Activated naive CD4-positive, alpha-beta T cell treated with anti-CD3 and anti-CD28 coated beads, Interleukin-2, amount 50 U/mL, for 24 hours (primary cell): ENCODE results near the gene TCERG1L.
A peak's percentile ranks its signal among the peaks of the same experiment; 100 is the strongest.

Source experiments
- H3K27ac Mint-ChIP-seq: one replicate; pipeline ENCODE4 v1.8.0; 2021; ENCODE audit warnings: mild to moderate bottlenecking, mixed read lengths
- H3K27me3 Mint-ChIP-seq: one replicate; pipeline ENCODE4 v1.8.0; 2021; ENCODE audit warnings: mixed read lengths
- H3K36me3 Mint-ChIP-seq: one replicate; pipeline ENCODE4 v1.8.0; 2021; ENCODE audit warnings: mixed read lengths
- H3K4me1 Mint-ChIP-seq: one replicate; pipeline ENCODE4 v1.8.0; 2021; ENCODE audit warnings: mixed read lengths
- H3K4me3 Mint-ChIP-seq: one replicate; pipeline ENCODE4 v1.8.0; 2021; ENCODE audit warnings: mild to moderate bottlenecking, mixed read lengths
- H3K9me3 Mint-ChIP-seq: one replicate; pipeline ENCODE4 v1.8.0; 2021; ENCODE audit warnings: mixed read lengths

The TCERG1L gene

GRCh38 chr10:131311661-131312477 lies at the start of gene TCERG1L:
TCERG1L (minus strand) TSS chr10:131311721; CDS start chr10:131311635, 86 bp downstream.
- Mint-ChIP-seq H3K4me3 (peak within 1 kb of the TSS; percentile 52), H3K27me3 (peaks cover 35% of the 10 kb centered on the region)

GRCh38 chr10:131358741-131359442 lies 47.4 kb upstream of the TCERG1L start:
- no peak overlapping the region for H3K4me3 Mint-ChIP-seq
- H3K36me3 Mint-ChIP-seq: no peaks in the 10 kb centered on the region
- H3K4me1 Mint-ChIP-seq: no peaks in the 10 kb centered on the region
- peaks cover 5% of the 10 kb centered on the region for H3K9me3 Mint-ChIP-seq
- peaks cover 3% of the 10 kb centered on the region for H3K27me3 Mint-ChIP-seq
- H3K27ac Mint-ChIP-seq: no peak overlapping the region

More at GRCh38 chr10:131311661-131312477, at the start of gene TCERG1L:
- Mint-ChIP-seq H3K27ac (no peak within 1 kb of the TSS), H3K36me3 (peaks cover 1% of the 10 kb centered on the region), H3K9me3 (no peaks in the 10 kb centered on the region), H3K4me1 (peaks cover 5% of the 10 kb centered on the region)

- Mint-ChIP-seq H3K4me3 (no peak overlapping the region), H3K9me3 (peaks cover 5% of the 10 kb centered on the region), H3K27ac (no peak overlapping the region), H3K36me3 (no peaks in the 10 kb centered on the region), H3K4me1 (no peaks in the 10 kb centered on the region), H3K27me3 (peaks cover 2% of the 10 kb centered on the region)
Measured at GRCh38 chr10:131356442-131356841, 44.9 kb upstream of the TCERG1L start.

GRCh38 chr10:131355881-131356280 lies 44.4 kb upstream of the TCERG1L start:
- H3K27me3 Mint-ChIP-seq: peaks cover 2% of the 10 kb centered on the region
- no peak overlapping the region for H3K4me3 Mint-ChIP-seq
- peaks cover 5% of the 10 kb centered on the region for H3K9me3 Mint-ChIP-seq
- no peak overlapping the region for H3K27ac Mint-ChIP-seq
- H3K36me3 Mint-ChIP-seq: no peaks in the 10 kb centered on the region
- H3K4me1 Mint-ChIP-seq: no peaks in the 10 kb centered on the region

- Mint-ChIP-seq H3K9me3 (peaks cover 5% of the 10 kb centered on the region), H3K27me3 (no peaks in the 10 kb centered on the region), H3K4me3 (no peak overlapping the region), H3K36me3 (no peaks in the 10 kb centered on the region), H3K27ac (no peak overlapping the region), H3K4me1 (no peaks in the 10 kb centered on the region)
Measured at GRCh38 chr10:131355056-131355455, 43.5 kb upstream of the TCERG1L start.

- Mint-ChIP-seq H3K27me3 (no peaks in the 10 kb centered on the region), H3K27ac (no peak overlapping the region)
Measured at GRCh38 chr10:131354380-131354779, 42.9 kb upstream of the TCERG1L start.

GRCh38 chr10:131352765-131353290 lies 41.3 kb upstream of the TCERG1L start:
- Mint-ChIP-seq H3K4me1 (no peaks in the 10 kb centered on the region), H3K4me3 (no peak overlapping the region), H3K36me3 (no peaks in the 10 kb centered on the region), H3K9me3 (peaks cover 5% of the 10 kb centered on the region), H3K27ac (no peak overlapping the region), H3K27me3 (no peaks in the 10 kb centered on the region)

More at GRCh38 chr10:131354380-131354779, 42.9 kb upstream of the TCERG1L start:
- no peaks in the 10 kb centered on the region for H3K36me3 Mint-ChIP-seq
- H3K4me1 Mint-ChIP-seq: no peaks in the 10 kb centered on the region
- no peak overlapping the region for H3K4me3 Mint-ChIP-seq
- peaks cover 5% of the 10 kb centered on the region for H3K9me3 Mint-ChIP-seq

- Mint-ChIP-seq H3K9me3 (peaks cover 5% of the 10 kb centered on the region), H3K36me3 (no peaks in the 10 kb centered on the region), H3K4me1 (no peaks in the 10 kb centered on the region), H3K4me3 (no peak overlapping the region), H3K27me3 (no peaks in the 10 kb centered on the region), H3K27ac (no peak overlapping the region)
Measured at GRCh38 chr10:131350660-131351059, 39.1 kb upstream of the TCERG1L start.

- Mint-ChIP-seq H3K4me1 (no peaks in the 10 kb centered on the region), H3K9me3 (peaks cover 5% of the 10 kb centered on the region), H3K36me3 (no peaks in the 10 kb centered on the region), H3K4me3 (no peak overlapping the region), H3K27me3 (no peaks in the 10 kb centered on the region), H3K27ac (no peak overlapping the region)
Measured at GRCh38 chr10:131350245-131350644, 38.7 kb upstream of the TCERG1L start.

- Mint-ChIP-seq H3K27ac (no peak overlapping the region), H3K36me3 (no peaks in the 10 kb centered on the region), H3K9me3 (no peaks in the 10 kb centered on the region), H3K27me3 (peaks cover 1% of the 10 kb centered on the region), H3K4me3 (no peak overlapping the region), H3K4me1 (no peaks in the 10 kb centered on the region)
Measured at GRCh38 chr10:131346456-131346855, 34.9 kb upstream of the TCERG1L start.

GRCh38 chr10:131345691-131346090 lies 34.2 kb upstream of the TCERG1L start:
- Mint-ChIP-seq H3K4me1 (no peaks in the 10 kb centered on the region), H3K27me3 (peaks cover 1% of the 10 kb centered on the region), H3K27ac (no peak overlapping the region), H3K9me3 (no peaks in the 10 kb centered on the region), H3K36me3 (no peaks in the 10 kb centered on the region), H3K4me3 (no peak overlapping the region)

- Mint-ChIP-seq H3K4me1 (no peaks in the 10 kb centered on the region), H3K9me3 (no peaks in the 10 kb centered on the region), H3K4me3 (no peak overlapping the region), H3K27ac (no peak overlapping the region), H3K27me3 (peaks cover 1% of the 10 kb centered on the region), H3K36me3 (no peaks in the 10 kb centered on the region)
Measured at GRCh38 chr10:131344747-131345146, 33.2 kb upstream of the TCERG1L start.

GRCh38 chr10:131337741-131338140 lies 26.2 kb upstream of the TCERG1L start:
- H3K27ac Mint-ChIP-seq: no peak overlapping the region
- H3K36me3 Mint-ChIP-seq: no peaks in the 10 kb centered on the region
- H3K4me1 Mint-ChIP-seq: no peaks in the 10 kb centered on the region
- no peak overlapping the region for H3K4me3 Mint-ChIP-seq
- H3K9me3 Mint-ChIP-seq: peaks cover 23% of the 10 kb centered on the region
- H3K27me3 Mint-ChIP-seq: no peaks in the 10 kb centered on the region

- Mint-ChIP-seq H3K9me3 (peaks cover 20% of the 10 kb centered on the region), H3K4me1 (no peaks in the 10 kb centered on the region), H3K27ac (no peak overlapping the region), H3K27me3 (peaks cover 2% of the 10 kb centered on the region), H3K36me3 (no peaks in the 10 kb centered on the region), H3K4me3 (no peak overlapping the region)
Measured at GRCh38 chr10:131332821-131333220, 21.3 kb upstream of the TCERG1L start.

GRCh38 chr10:131323880-131324279 lies 12.4 kb upstream of the TCERG1L start:
- H3K4me3 Mint-ChIP-seq: no peak overlapping the region
- no peaks in the 10 kb centered on the region for H3K36me3 Mint-ChIP-seq
- H3K9me3 Mint-ChIP-seq: no peaks in the 10 kb centered on the region
- no peak overlapping the region for H3K27ac Mint-ChIP-seq
- H3K4me1 Mint-ChIP-seq: no peaks in the 10 kb centered on the region
- H3K27me3 Mint-ChIP-seq: peaks cover 12% of the 10 kb centered on the region

GRCh38 chr10:131323025-131323424 lies 11.5 kb upstream of the TCERG1L start:
- Mint-ChIP-seq H3K27ac (no peak overlapping the region), H3K27me3 (peaks cover 12% of the 10 kb centered on the region), H3K4me1 (no peaks in the 10 kb centered on the region), H3K36me3 (no peaks in the 10 kb centered on the region), H3K4me3 (no peak overlapping the region), H3K9me3 (no peaks in the 10 kb centered on the region)
